ENCODE measurements around the gene TNFRSF8. TPM values are rescaled to one million over a fixed set of nuclear protein-coding genes. Genes with fewer than 3 reads are reported as not detected.

The TNFRSF8 gene
- total and polyA plus RNA-seq, 2 of the 4 experiments (the other 2 are of a cell fraction): under 0.01 to 0.31 TPM

GRCh38 chr1:12064073-12064969, 1.2 kb downstream of the TNFRSF8 start:
- Histone ChIP-seq H2BK120ac (ENCODE audit: low read depth, low read length) (no peak overlapping the region), H3K36me3 (ENCODE audit: control insufficient read depth, insufficient read depth, low read length) (no peaks in the 10 kb centered on the region), H3K79me1 (ENCODE audit: low read depth in 1 of 2, low read length in 2 of 2) (no peaks in the 10 kb centered on the region), H3K4me2 (ENCODE audit: low read depth, low read length) (no peak overlapping the region), H3K18ac (ENCODE audit: low read depth, low read length) (no peak overlapping the region), H3K9me1 (ENCODE audit: insufficient read depth, low read length) (no peaks in the 10 kb centered on the region), H3K27me3 (ENCODE audit: control insufficient read depth, insufficient read depth, low read length) (peaks cover 50% of the 10 kb centered on the region), H3K4me3 (ENCODE audit: insufficient read depth, low read depth, low read length) (no peak overlapping the region), H3K4ac (ENCODE audit: low read depth, low read length) (no peak overlapping the region), H4K91ac (ENCODE audit: insufficient read depth, low read depth, low read length) (no peak overlapping the region), H2BK15ac (ENCODE audit: low read depth, low read length) (no peak overlapping the region), H2BK20ac (ENCODE audit: low read depth, low read length) (no peak overlapping the region), H2BK5ac (ENCODE audit: low read depth, low read length, poor library complexity, severe bottlenecking) (no peak overlapping the region), H3K27ac (ENCODE audit: insufficient read depth, low read length) (no peak overlapping the region), H3K9ac (ENCODE audit: low read depth, low read length) (no peak overlapping the region), H4K20me1 (ENCODE audit: insufficient read depth, low read length) (no peaks in the 10 kb centered on the region), H3K9me3 (ENCODE audit: control insufficient read depth, insufficient read depth, low read length) (peaks cover 7% of the 10 kb centered on the region), H3K56ac (ENCODE audit: extremely low read depth, insufficient read depth, low read length) (no peak overlapping the region), H3K4me1 (ENCODE audit: control insufficient read depth, insufficient read depth, low read length) (peaks cover 8% of the 10 kb centered on the region), H3K14ac (replicated peaks; ENCODE audit: low read depth, low read length) (no peak overlapping the region), H2AK5ac (ENCODE audit: low read depth, low read length) (no peak overlapping the region), H2AFZ (replicated peaks; ENCODE audit: low read length, poor library complexity) (peak overlapping the region; percentile 61), H3K23ac (ENCODE audit: low read depth, low read length) (no peak overlapping the region), H2AK9ac (replicated peaks; ENCODE audit: low read depth, low read length, poor library complexity) (no peak overlapping the region), H4K5ac (ENCODE audit: low read depth, low read length) (no peak overlapping the region), H4K8ac (ENCODE audit: low read depth in 2 of 2, low read length in 2 of 2) (no peak overlapping the region)
- intact Hi-C loops (cut with micrococcal nuclease) (no loop called here), in situ Hi-C loops (cut with MboI; ENCODE audit: low sequenced_read_pairs) (no loop called here), dilution Hi-C loops (cut with HindIII; ENCODE audit: low sequenced_read_pairs, unreplicated experiment) (no loop called here)
- ChIA-PET CTCF (no interaction called here), POLR2A (ENCODE audit: unreplicated experiment) (no interaction called here)
- ATAC-seq (ENCODE audit: low read depth): no peak
- no peak for DNase-seq
- 22% methylated on average over 9 of the region's 17 CpGs; no CpG with 5 or more reads in 1 of the 2 experiments for WGBS, 2 experiments (ENCODE audit: extremely low coverage in 2 of 2, insufficient read length in 1 of 2)
- no TSS peak for BruUV-seq (replicated peaks)
- TF ChIP-seq POLR2A (IDR thresholded peaks at IDR 0.05; ENCODE audit: low read depth, low read length) (no peak), SMC3 (IDR thresholded peaks at IDR 0.05; ENCODE audit: low read depth, low read length) (no peak), MAFK (IDR thresholded peaks at IDR 0.05; ENCODE audit: low read depth, low read length) (no peak), RFX5 (IDR thresholded peaks at IDR 0.05; ENCODE audit: low read depth, low read length) (no peak), RCOR1 (IDR thresholded peaks at IDR 0.05; ENCODE audit: insufficient replicate concordance, low read length) (no peak), USF2 (IDR thresholded peaks at IDR 0.05; ENCODE audit: low read depth, low read length) (no peak), BHLHE40 (IDR thresholded peaks at IDR 0.05; ENCODE audit: low read depth, low read length) (no peak), ELK1 (IDR thresholded peaks at IDR 0.05; ENCODE audit: borderline replicate concordance, low read depth, low read length) (no peak), CHD1 (IDR thresholded peaks at IDR 0.05; ENCODE audit: low read depth, low read length) (no peak), CEBPB (IDR thresholded peaks at IDR 0.05; ENCODE audit: low read depth, low read length) (no peak), MXI1 (IDR thresholded peaks at IDR 0.05; ENCODE audit: borderline replicate concordance, low read depth, low read length) (no peak), MAZ (IDR thresholded peaks at IDR 0.05; ENCODE audit: borderline replicate concordance, low read depth, low read length) (no peak)

Measured in IMR-90 (cell line).